H1 (cell line): ENCODE results near the gene ME1. TPM values are rescaled to one million over a fixed set of nuclear protein-coding genes. Genes with fewer than 3 reads are reported as not detected.

Experiments used
- CTCF ChIA-PET: fragments of 300-600 bp; sonication (Branson Sonifier 250); formaldehyde crosslinking; loops from one replicate; lab custom pipeline; 2021; ENCODE audit not compliant: partially characterized antibody; lab: Charles Lee
- POLR2A ChIA-PET: fragments of 300-600 bp; sonication (Branson Sonifier 250); formaldehyde crosslinking; loops from one replicate; lab custom pipeline; 2021; ENCODE audit warnings: inconsistent platforms; ENCODE audit not compliant: partially characterized antibody; lab: Charles Lee
- DNase-seq, 2 experiments: peaks; one replicate each; pipeline versions ENCODE4 v3.0.0 to v3.0.0-alpha.2; 2010 to 2022; ENCODE audit warnings: low spot score in 2 of 2, low read depth in 1 of 2, mixed read lengths in 1 of 2
- FAIRE-seq: peaks from 2 replicates; lab custom pipeline; 2011; peaks lifted over from hg19 to GRCh38; lab: Jason Lieb, UNC
- H2AFZ ChIP-seq: 2 replicates; pipeline ENCODE4 v1.8.1; 2012; ENCODE audit warnings: low read length, inconsistent platforms
- H2AK5ac ChIP-seq: 2 replicates; pipeline ENCODE4 v1.6.1; 2013; ENCODE audit warnings: low read depth, low read length
- H2BK120ac ChIP-seq: replicated peaks from 2 replicates; pipeline ENCODE3; 2013; ENCODE audit warnings: low read depth, low read length, inconsistent platforms
- H2BK12ac ChIP-seq: 2 replicates; pipeline ENCODE4 v1.6.1; 2013; ENCODE audit warnings: low read depth, low read length
- H2BK15ac ChIP-seq: 2 replicates; pipeline ENCODE4 v1.6.1; 2013; ENCODE audit warnings: low read length
- H2BK20ac ChIP-seq: 2 replicates; pipeline ENCODE4 v1.6.1; 2013; ENCODE audit warnings: low read length
- H2BK5ac ChIP-seq: 2 replicates; pipeline ENCODE4 v1.6.1; 2013; ENCODE audit warnings: low read depth, low read length
- H3K14ac ChIP-seq: 2 replicates; pipeline ENCODE4 v1.6.1; 2013; ENCODE audit warnings: inconsistent platforms; ENCODE audit not compliant: insufficient read length
- H3K18ac ChIP-seq: 2 replicates; pipeline ENCODE4 v1.6.1; 2013; ENCODE audit warnings: low read length; ENCODE audit errors: extremely low read depth
- H3K23ac ChIP-seq: 2 replicates; pipeline ENCODE4 v1.6.1; 2013; ENCODE audit warnings: inconsistent platforms; ENCODE audit not compliant: insufficient read length
- H3K23me2 ChIP-seq: 2 replicates; pipeline ENCODE4 v1.6.1; 2013; ENCODE audit warnings: low read depth, low read length
- H3K27ac ChIP-seq: 2 replicates; pipeline ENCODE4 v1.6.1; 2011; ENCODE audit warnings: low read depth, low read length, inconsistent platforms
- H3K27me3 ChIP-seq, 4 experiments: replicated peaks in 1 of 4; 1 replicate in 1 of 4; 2 replicates in 3 of 4; pipeline versions ENCODE4 v1.6.1 to v1.8.1; 2011 to 2013; ENCODE audit warnings: low read length in 3 of 4, mild to moderate bottlenecking in 3 of 4, inconsistent platforms in 2 of 4, mixed read lengths in 2 of 4, moderate library complexity in 1 of 4; ENCODE audit not compliant: control insufficient read depth in 3 of 4, insufficient read depth in 3 of 4; ENCODE audit errors: extremely low read depth in 1 of 4
- H3K36me3 ChIP-seq, 4 experiments: 2 replicates each; pipeline versions ENCODE4 v1.6.1 to v1.8.1; 2011 to 2013; ENCODE audit warnings: mild to moderate bottlenecking in 4 of 4, low read length in 3 of 4, moderate library complexity in 2 of 4, control low read depth in 1 of 4, inconsistent platforms in 1 of 4; ENCODE audit not compliant: insufficient read depth in 4 of 4, control insufficient read depth in 2 of 4
- H3K4ac ChIP-seq: replicated peaks from 2 replicates; pipeline ENCODE3; 2013; ENCODE audit warnings: low read length, low read depth, mixed read lengths, inconsistent platforms; ENCODE audit not compliant: insufficient read length
- H3K4me1 ChIP-seq, 4 experiments: replicated peaks in 1 of 4; 1 replicate in 1 of 4; 2 replicates in 3 of 4; pipeline versions ENCODE4 v1.6.1 to v1.8.1; 2011 to 2013; ENCODE audit warnings: low read length in 3 of 4, inconsistent platforms in 2 of 4, mixed read lengths in 1 of 4; ENCODE audit not compliant: insufficient read depth in 4 of 4, control insufficient read depth in 3 of 4
- H3K4me2 ChIP-seq, 2 experiments: 2 replicates each; pipeline versions ENCODE4 v1.6.1 to v1.8.1; 2011 to 2013; ENCODE audit warnings: low read depth in 2 of 2, low read length in 2 of 2, control low read depth in 1 of 2, inconsistent platforms in 1 of 2, mild to moderate bottlenecking in 1 of 2; ENCODE audit not compliant: insufficient read depth in 1 of 2
- H3K4me3 ChIP-seq, 4 experiments: fragments of 200-600, 300-600 bp in 1 of 4; sonication (generic), shearing (Covaris generic), sonication (Bioruptor Twin) in 1 of 4; 2 replicates each; pipeline versions ENCODE4 v1.5.1 to v1.8.1; 2011 to 2016; ENCODE audit warnings: low read length in 4 of 4, low read depth in 3 of 4, control low read depth in 2 of 4, inconsistent platforms in 2 of 4, mild to moderate bottlenecking in 2 of 4, mixed read lengths in 1 of 4, moderate library complexity in 1 of 4; ENCODE audit not compliant: insufficient read depth in 2 of 4; ENCODE audit errors: extremely low read depth in 1 of 4
- H3K56ac ChIP-seq: replicated peaks from 2 replicates; pipeline ENCODE3; 2013; ENCODE audit warnings: low read depth, mild to moderate bottlenecking, mixed read lengths, low read length, inconsistent platforms; ENCODE audit not compliant: insufficient read length
- H3K79me1 ChIP-seq: 2 replicates; pipeline ENCODE4 v1.6.1; 2013; ENCODE audit warnings: low read depth, low read length, control low read depth
- H3K79me2 ChIP-seq, 2 experiments: 2 replicates each; pipeline versions ENCODE4 v1.6.1 to v1.8.1; 2012 to 2013; ENCODE audit warnings: low read length in 2 of 2, mild to moderate bottlenecking in 2 of 2, inconsistent platforms in 1 of 2; ENCODE audit not compliant: insufficient read depth in 2 of 2, control insufficient read depth in 1 of 2
- H3K9ac ChIP-seq, 4 experiments: replicated peaks in 1 of 4; 1 replicate in 1 of 4; 2 replicates in 3 of 4; pipeline versions ENCODE4 v1.6.1 to v1.8.1; 2011 to 2013; ENCODE audit warnings: low read depth in 3 of 4, low read length in 3 of 4, control low read depth in 2 of 4, mild to moderate bottlenecking in 2 of 4, moderate library complexity in 2 of 4, inconsistent platforms in 1 of 4; ENCODE audit errors: extremely low read depth in 1 of 4
- H3K9me3 ChIP-seq, 2 experiments: 2 replicates each; pipeline versions ENCODE4 v1.6.1 to v1.8.1; 2012 to 2013; ENCODE audit warnings: mild to moderate bottlenecking in 2 of 2, moderate library complexity in 2 of 2, control low read depth in 1 of 2, inconsistent platforms in 1 of 2, low read depth in 1 of 2, low read length in 1 of 2, mixed read lengths in 1 of 2; ENCODE audit not compliant: insufficient read depth in 2 of 2
- H4K20me1 ChIP-seq, 2 experiments: replicated peaks in 1 of 2; 2 replicates each; pipeline versions ENCODE3 to v1.8.1; 2011 to 2013; ENCODE audit warnings: inconsistent platforms in 2 of 2, low read length in 2 of 2, mild to moderate bottlenecking in 1 of 2; ENCODE audit not compliant: insufficient read depth in 2 of 2, control insufficient read depth in 1 of 2
- H4K5ac ChIP-seq: 2 replicates; pipeline ENCODE4 v1.6.1; 2013; ENCODE audit warnings: low read length, low read depth, mixed read lengths, inconsistent platforms; ENCODE audit not compliant: insufficient read length
- H4K8ac ChIP-seq: 2 replicates; pipeline ENCODE4 v1.8.0; 2013; ENCODE audit warnings: mild to moderate bottlenecking, moderate library complexity, low read length, inconsistent platforms; ENCODE audit not compliant: insufficient read depth; ENCODE audit errors: extremely low read depth
- H4K91ac ChIP-seq: replicated peaks from 2 replicates; pipeline ENCODE3; 2013; ENCODE audit warnings: low read length, mixed read lengths, inconsistent platforms; ENCODE audit not compliant: insufficient read length
- SIX5 ChIP-seq: IDR thresholded peaks from 2 replicates; pipeline ENCODE4 v1.6.1; 2011; ENCODE audit warnings: mild to moderate bottlenecking, low read depth, low read length
- TBP ChIP-seq: IDR thresholded peaks from 2 replicates; pipeline ENCODE4 v1.6.1; 2011; ENCODE audit warnings: low read depth, low read length, improper control_type of control experiment
- ZNF274 ChIP-seq: IDR thresholded peaks from 2 replicates; pipeline ENCODE4 v1.7.0; 2012; ENCODE audit warnings: low read length, borderline replicate concordance; ENCODE audit errors: extremely low read depth
- WGBS, 2 experiments: shearing (Covaris generic) in 1 of 2; methylation state at CpG; one replicate each; pipeline versions ENCODE4 v1.1.6 to v1.1.7; 2013 to 2015; ENCODE audit warnings: low lambda C conversion rate in 2 of 2, mixed read lengths in 2 of 2, inconsistent platforms in 1 of 2, low coverage in 1 of 2, missing lambda C conversion rate in 1 of 2; ENCODE audit not compliant: insufficient replicate concordance in 2 of 2, insufficient coverage in 1 of 2, insufficient read length in 1 of 2; ENCODE audit errors: extremely low coverage in 1 of 2, missing lambda C conversion rate in 1 of 2; 5-methylcytosine and 5-hydroxymethylcytosine counted together
- polyA plus RNA-seq, 7 experiments: library from polyadenylated mRNA; depleted of rRNA in 3 of 7; stranded (reverse) in 5 of 7; unstranded in 2 of 7; fragments of >200 nt in 5 of 7; fragments of 200-250 nt in 2 of 7; gene quantifications; 1 replicate in 5 of 7; 2 replicates in 1 of 7; 4 replicates in 1 of 7; pipeline versions ENCODE4 v1.2.1 to v1.2.3, GENCODE V29; 2011 to 2013; ENCODE audit warnings: missing spikeins in 2 of 7, mixed read lengths in 2 of 7
- total RNA-seq: library from RNA; stranded (reverse); fragmentation: NEBNext Ultra II Directional; extraction: Animal tissue kit (Norgen Biotek cat#: 25700); gene quantifications from 2 replicates; pipeline ENCODE4 v1.2.1, GENCODE V29; 2021

Gene ME1
- total and polyA plus RNA-seq, 2 of the 8 experiments (the other 6 are each of a cell fraction or from before 2014, with no cell fraction given), result 1.3 to 3.9 TPM

GRCh38 chr6:83285917-83286316 lies 144.9 kb downstream of the ME1 start:
- Histone ChIP-seq H3K79me1 (no peaks in the 10 kb centered on the region), H4K5ac (no peak overlapping the region), H3K27ac (no peak overlapping the region), H3K56ac (no peak overlapping the region), H3K36me3 (no peaks in the 10 kb centered on the region), H3K4me1 (no peaks in the 10 kb centered on the region), H4K8ac (no peak overlapping the region), H2BK5ac (no peak overlapping the region), H3K79me2 (no peaks in the 10 kb centered on the region), H3K9ac (no peak overlapping the region), H3K4me2 (no peak overlapping the region), H2AFZ (no peak overlapping the region), H3K18ac (no peak overlapping the region), H3K9me3 (no peaks in the 10 kb centered on the region), H2BK120ac (no peak overlapping the region), H2BK12ac (no peak overlapping the region), H4K91ac (no peak overlapping the region), H3K23me2 (no peaks in the 10 kb centered on the region), H3K27me3 (no peaks in the 10 kb centered on the region), H4K20me1 (no peaks in the 10 kb centered on the region), H2AK5ac (no peak overlapping the region), H2BK15ac (no peak overlapping the region), H3K4me3 (no peak overlapping the region), H2BK20ac (no peak overlapping the region), H3K14ac (no peak overlapping the region), H3K4ac (no peak overlapping the region), H3K23ac (no peak overlapping the region)
- TF ChIP-seq TBP (no peak), ZNF274 (no peak), SIX5 (no peak)
- FAIRE-seq, result no peak
- POLR2A ChIA-PET, result no interaction called here
- CTCF ChIA-PET, result no interaction called here
- WGBS, 2 experiments, result 91% methylated on average over 4 of the region's 4 CpGs; no CpG with 5 or more reads in 1 of the 2 experiments
- no peak for DNase-seq
